OCI-LY7 (cell line): ENCODE measurements around the gene ARHGAP40.

Source experiments
- CTCF ChIP-seq: fragments of 200-600 bp; sonication (generic); conservative IDR thresholded peaks from 2 replicates; pipeline ENCODE4 v1.5.1; 2014; ENCODE audit warnings: mild to moderate bottlenecking, antibody characterized with exemption, low read length, moderate library complexity, mixed read lengths
- EZH2phosphoT487 ChIP-seq: fragments of 200-600 bp; sonication (generic); IDR thresholded peaks from 2 replicates; pipeline ENCODE4 v1.6.1; 2018; ENCODE audit warnings: low read depth, borderline replicate concordance, mild to moderate bottlenecking, mixed run types, antibody characterized with exemption, low read length, moderate library complexity, mixed read lengths

GRCh38 chr20:38652995-38653394 lies 51.4 kb downstream of the ARHGAP40 start:
- TF ChIP-seq CTCF = no peak
- TF ChIP-seq EZH2phosphoT487 = no peak
